NCI-H524 treated with DMSO at 0.1 percent for 48 hours (cell line): Measurements from ENCODE around the gene TSTD1.
"Not testable (repeated sequence)": the region's sequence is repeated elsewhere in the genome, so short reads cannot be mapped to it uniquely, and the experiment has no call there.

ENCODE experiments used
- DNase-seq: peaks from one replicate; lab custom pipeline; 2025; lab: John Stamatoyannopoulos, UW

Gene TSTD1

DNA sequence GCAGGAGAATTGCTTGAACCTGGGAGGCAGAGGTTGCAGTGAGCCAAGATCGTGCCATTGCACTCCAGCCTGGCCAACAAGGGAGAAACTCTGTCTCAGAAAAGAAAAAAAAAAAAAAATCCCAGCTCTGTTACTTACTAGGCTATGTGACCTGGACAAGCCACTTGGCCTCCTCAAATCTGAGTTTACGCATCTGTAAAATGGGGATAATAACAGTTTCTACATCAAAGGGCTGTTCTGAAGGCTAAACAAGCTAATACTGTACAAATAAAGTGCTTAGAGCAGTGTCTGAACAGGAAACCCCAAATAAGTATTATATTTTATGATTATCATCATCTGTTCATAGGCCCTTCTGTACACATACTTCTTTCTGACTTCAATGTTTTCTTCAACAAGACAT is 31.4 kb downstream of the TSTD1 start:
- DNase-seq = no peak

DNA sequence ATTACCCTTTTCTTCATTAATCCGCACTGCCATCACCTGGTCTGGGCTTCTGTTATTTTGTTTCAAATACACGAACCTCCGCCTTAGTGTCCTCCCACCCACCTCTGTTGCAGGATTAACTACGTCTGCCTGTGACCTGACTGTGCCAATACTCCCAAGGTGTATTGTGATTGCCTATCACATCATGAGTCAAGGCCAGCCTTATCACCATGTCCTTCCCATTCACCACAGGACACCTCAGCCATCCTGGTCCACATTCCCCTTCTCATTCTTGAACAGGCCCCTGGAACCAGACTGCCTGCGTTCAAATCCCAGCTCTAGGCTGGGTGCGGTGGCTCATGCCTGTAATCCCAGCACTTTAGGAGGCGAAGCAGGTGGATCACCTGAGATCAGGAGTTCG is 32.2 kb downstream of the TSTD1 start:
- DNase-seq = no peak

DNA sequence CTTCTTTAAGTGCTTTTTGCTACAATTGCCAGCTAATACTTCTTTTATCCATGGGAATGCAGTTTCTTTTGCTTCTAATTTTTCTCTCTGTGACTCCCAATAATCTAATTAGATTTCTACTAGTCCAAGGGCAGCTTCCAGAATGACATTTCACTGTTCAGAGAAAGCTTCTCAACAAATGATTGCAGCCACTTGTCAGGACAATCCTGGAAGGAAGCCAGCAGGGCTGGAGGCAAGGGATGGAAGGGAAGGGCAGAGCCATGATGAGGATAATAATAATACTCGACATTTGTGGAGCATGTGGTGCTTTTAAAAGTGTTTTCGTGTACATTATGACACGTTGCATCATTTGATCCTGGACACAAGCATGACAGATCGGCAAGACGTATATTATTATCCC is 37.2 kb downstream of the TSTD1 start:
- DNase-seq = no peak

DNA sequence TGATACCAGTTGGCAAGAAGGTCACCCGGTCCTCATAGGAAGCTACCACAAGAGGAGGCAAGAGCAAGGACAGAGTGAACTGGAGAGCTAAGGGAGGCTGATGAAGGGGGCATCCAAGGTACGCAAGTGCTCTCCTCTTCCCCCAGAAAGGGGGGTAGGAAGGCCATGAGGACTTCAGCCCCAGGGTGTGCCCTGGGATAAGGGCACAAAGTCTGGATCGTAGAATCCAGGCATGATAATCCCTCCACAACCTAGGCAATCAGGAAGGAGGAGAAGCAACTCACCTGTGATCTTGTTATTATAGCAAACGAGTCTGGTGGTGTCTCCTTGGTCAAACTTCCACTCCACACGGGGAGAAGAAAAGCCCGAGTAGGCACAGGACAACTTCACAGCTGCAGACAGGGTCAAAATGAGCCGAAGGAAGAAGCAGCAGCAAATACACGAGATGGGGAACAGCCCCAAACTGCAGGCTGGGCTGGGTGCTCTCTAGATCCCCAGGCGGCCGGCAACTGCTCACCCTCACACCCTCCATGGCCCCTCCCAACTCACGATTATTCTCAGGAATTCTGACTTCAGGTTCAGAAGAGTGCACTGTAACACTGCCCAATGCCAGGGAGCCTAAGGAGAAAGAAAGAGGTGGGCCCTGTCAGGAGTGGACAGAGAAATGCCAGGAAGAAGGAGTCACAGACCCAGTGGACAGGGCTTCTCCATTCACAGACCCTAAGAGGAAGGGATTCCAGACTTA is 37.9 kb downstream of the TSTD1 start:
- no peak for DNase-seq

DNA sequence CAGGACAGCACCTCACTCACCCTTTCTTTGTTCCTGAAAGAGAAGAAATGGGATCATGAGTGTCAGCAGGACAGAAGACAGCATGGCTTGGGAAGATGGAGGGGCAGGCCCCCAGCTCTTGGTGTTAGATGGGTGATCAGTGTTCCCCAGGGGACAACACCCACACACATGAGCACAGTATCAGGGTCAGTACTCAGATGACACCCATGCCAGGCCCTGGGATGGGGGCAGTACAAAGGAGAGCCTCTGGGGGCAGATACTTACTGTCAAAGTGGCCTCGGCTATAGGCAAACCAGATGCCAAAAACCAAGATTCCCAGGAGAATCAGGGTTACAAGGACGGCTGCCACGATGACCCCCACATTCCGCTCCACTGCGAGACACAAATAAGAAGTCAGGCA is 39.4 kb downstream of the TSTD1 start:
- DNase-seq = no peak

DNA sequence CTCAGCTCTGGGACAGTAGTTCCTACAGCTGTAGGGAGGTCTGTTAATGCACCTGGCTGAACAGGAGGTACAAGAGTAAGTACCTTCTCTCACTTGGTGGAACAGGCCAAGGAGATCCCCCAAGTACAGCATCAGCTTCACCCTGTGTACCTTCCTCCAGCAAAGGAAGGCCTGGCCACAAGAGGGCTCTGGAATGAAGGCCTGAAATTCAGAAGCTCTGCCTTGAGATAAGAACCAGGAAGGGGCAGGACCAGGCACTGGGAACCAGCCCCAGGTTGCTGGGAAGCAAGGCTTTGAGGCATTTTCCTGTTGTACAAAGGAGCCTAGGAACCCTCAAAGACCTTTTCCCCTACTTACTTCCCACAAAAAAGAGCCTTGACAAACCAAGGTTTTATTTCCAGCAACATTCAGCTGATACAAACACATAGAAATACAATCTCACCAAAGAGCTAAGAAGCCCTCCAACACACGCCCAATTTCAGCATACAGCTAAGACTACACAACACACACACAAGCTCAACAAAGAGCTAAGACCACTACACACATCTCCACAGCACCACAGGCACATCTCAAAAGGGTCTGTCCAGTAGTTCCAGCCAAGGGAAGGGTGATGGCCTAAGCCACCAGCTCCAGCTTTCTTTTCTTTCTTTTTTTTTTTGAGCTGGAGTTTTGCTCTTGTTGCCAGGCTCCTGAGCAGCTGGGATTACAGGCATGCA is 41.3 kb downstream of the TSTD1 start:
- DNase-seq = no peak

DNA sequence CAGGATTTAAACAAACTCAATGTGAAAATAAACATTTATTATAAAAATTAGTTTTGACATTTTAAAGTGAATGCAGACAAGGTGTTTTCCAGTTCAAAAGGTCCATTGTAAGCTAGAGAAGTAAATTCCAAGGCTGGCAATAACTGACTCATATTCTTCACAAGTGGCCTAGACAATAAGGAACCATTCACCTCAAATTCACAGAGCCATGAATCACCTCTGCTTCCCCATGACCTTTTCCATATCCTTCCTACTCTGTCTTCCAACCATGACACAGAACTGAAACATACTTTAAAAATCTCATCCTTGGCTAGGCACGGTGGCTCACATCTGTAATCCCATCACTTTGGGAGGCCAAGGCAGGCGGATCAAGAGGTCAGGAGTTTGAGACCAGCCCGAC is 42.6 kb downstream of the TSTD1 start:
- no peak for DNase-seq

DNA sequence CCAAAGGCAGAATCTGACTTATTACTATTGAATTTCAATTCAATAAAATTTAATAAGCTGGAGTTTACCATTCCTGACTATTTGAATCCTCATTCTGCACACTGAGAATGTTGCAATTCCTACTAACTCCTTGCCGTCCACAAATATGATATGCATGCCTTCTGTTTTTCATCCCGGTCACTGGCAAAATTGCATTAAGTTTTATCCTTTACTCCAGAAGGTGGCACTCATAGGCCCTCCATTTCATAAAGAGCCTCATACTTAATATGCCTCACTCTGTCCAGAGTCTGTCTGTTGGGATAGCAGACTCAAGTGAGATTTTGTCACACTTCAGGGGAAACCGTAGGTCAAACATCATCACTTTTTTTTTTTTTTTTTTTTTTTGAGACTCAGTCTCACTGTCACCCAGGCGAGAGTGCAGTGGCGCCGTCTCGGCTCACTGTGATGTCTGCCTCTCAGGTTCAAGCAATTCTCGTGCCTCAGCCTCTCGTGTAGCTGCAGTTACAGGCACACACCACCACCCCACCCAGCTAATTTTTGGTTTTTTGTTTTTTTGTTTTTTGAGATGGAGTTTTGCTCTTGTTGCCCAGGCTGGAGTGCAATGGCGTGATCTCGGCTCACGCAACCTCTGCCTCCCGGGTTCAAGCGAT is 45.1 kb downstream of the TSTD1 start:
- no peak for DNase-seq

DNA sequence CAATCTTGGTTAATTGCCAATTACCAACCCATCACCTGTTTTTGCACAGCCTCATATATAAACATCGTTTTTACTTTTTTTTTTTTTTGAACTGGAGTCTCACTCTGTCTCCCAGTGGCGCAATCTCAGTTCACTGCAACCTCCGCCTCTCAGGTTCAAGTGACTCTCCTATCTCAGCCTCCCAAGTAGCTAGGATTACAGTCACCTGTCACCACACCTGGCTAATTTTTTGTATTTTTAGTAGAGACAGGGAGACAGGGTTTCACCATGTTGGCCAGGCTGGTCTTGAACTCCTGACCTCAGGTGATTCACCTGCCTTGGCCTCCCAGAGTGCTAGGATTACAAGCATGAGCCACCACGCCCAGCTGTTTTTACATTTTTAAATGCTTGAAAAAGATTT is 46.7 kb downstream of the TSTD1 start:
- DNase-seq = not testable (repeated sequence)
